ENCODE results near the gene SSTR5. TPM values are rescaled to one million over a fixed set of nuclear protein-coding genes. Genes with fewer than 3 reads are reported as not detected.

Gene SSTR5
- total RNA-seq, 1 donor from 2014 or later, result 1.3 TPM

- DNase-seq, result no peak
- peaks cover 2% of the 10 kb centered on the region for H3K27me3 Mint-ChIP-seq (ENCODE audit: unreplicated experiment)
- H3K4me3 Mint-ChIP-seq (ENCODE audit: unreplicated experiment), result no peak overlapping the region
- H3K9me3 Mint-ChIP-seq (ENCODE audit: unreplicated experiment), result peaks cover 5% of the 10 kb centered on the region
- H3K36me3 Mint-ChIP-seq (ENCODE audit: unreplicated experiment), result no peaks in the 10 kb centered on the region
- TF ChIP-seq CTCF (IDR thresholded peaks at IDR 0.05; ENCODE audit: partially characterized antibody, unreplicated experiment), result no peak
- H3K4me1 Mint-ChIP-seq (ENCODE audit: low read depth, unreplicated experiment), result peaks cover 5% of the 10 kb centered on the region
- H3K27ac Mint-ChIP-seq (ENCODE audit: unreplicated experiment), result no peak overlapping the region
Observed at GRCh38 chr16:1113889-1114526, 41.5 kb downstream of the SSTR5 start.

GRCh38 chr16:1116693-1117077 is 44.1 kb downstream of the SSTR5 start:
- no peak for DNase-seq
- TF ChIP-seq CTCF (IDR thresholded peaks at IDR 0.05; ENCODE audit: partially characterized antibody, unreplicated experiment), result no peak
- Mint-ChIP-seq H3K27me3 (ENCODE audit: unreplicated experiment) (peaks cover 1% of the 10 kb centered on the region), H3K4me1 (ENCODE audit: low read depth, unreplicated experiment) (peaks cover 3% of the 10 kb centered on the region), H3K36me3 (ENCODE audit: unreplicated experiment) (no peaks in the 10 kb centered on the region), H3K27ac (ENCODE audit: unreplicated experiment) (no peak overlapping the region), H3K4me3 (ENCODE audit: unreplicated experiment) (no peak overlapping the region), H3K9me3 (ENCODE audit: unreplicated experiment) (no peaks in the 10 kb centered on the region)

- Mint-ChIP-seq H3K27me3 (ENCODE audit: unreplicated experiment) (peaks cover 1% of the 10 kb centered on the region), H3K36me3 (ENCODE audit: unreplicated experiment) (no peaks in the 10 kb centered on the region), H3K9me3 (ENCODE audit: unreplicated experiment) (no peaks in the 10 kb centered on the region), H3K4me1 (ENCODE audit: low read depth, unreplicated experiment) (peaks cover 3% of the 10 kb centered on the region), H3K4me3 (ENCODE audit: unreplicated experiment) (no peak overlapping the region), H3K27ac (ENCODE audit: unreplicated experiment) (no peak overlapping the region)
- DNase-seq, result peak; percentile 73
- no peak for TF ChIP-seq CTCF (IDR thresholded peaks at IDR 0.05; ENCODE audit: partially characterized antibody, unreplicated experiment)
Observed at GRCh38 chr16:1117176-1117900, 44.8 kb downstream of the SSTR5 start.

- Mint-ChIP-seq H3K27ac (ENCODE audit: unreplicated experiment) (no peak overlapping the region), H3K27me3 (ENCODE audit: unreplicated experiment) (peaks cover 1% of the 10 kb centered on the region), H3K9me3 (ENCODE audit: unreplicated experiment) (no peaks in the 10 kb centered on the region), H3K4me3 (ENCODE audit: unreplicated experiment) (no peak overlapping the region), H3K4me1 (ENCODE audit: low read depth, unreplicated experiment) (peaks cover 3% of the 10 kb centered on the region), H3K36me3 (ENCODE audit: unreplicated experiment) (no peaks in the 10 kb centered on the region)
- TF ChIP-seq CTCF (IDR thresholded peaks at IDR 0.05; ENCODE audit: partially characterized antibody, unreplicated experiment), result no peak
- DNase-seq, result no peak
Observed at GRCh38 chr16:1117926-1118325, 45.4 kb downstream of the SSTR5 start.

GRCh38 chr16:1119129-1119528 is 46.6 kb downstream of the SSTR5 start:
- H3K27ac Mint-ChIP-seq (ENCODE audit: unreplicated experiment), result no peak overlapping the region
- DNase-seq, result no peak
- no peak for TF ChIP-seq CTCF (IDR thresholded peaks at IDR 0.05; ENCODE audit: partially characterized antibody, unreplicated experiment)
- H3K4me3 Mint-ChIP-seq (ENCODE audit: unreplicated experiment), result no peak overlapping the region
- H3K9me3 Mint-ChIP-seq (ENCODE audit: unreplicated experiment), result no peaks in the 10 kb centered on the region
- H3K36me3 Mint-ChIP-seq (ENCODE audit: unreplicated experiment), result no peaks in the 10 kb centered on the region
- H3K4me1 Mint-ChIP-seq (ENCODE audit: low read depth, unreplicated experiment), result no peaks in the 10 kb centered on the region
- H3K27me3 Mint-ChIP-seq (ENCODE audit: unreplicated experiment), result peaks cover 1% of the 10 kb centered on the region
